Esophagus muscularis mucosa (tissue), 4 donors: ENCODE results near the gene IGSF21. TPM values are rescaled to one million over a fixed set of nuclear protein-coding genes. Genes with fewer than 3 reads are reported as not detected.

ENCODE experiments used
- DNase-seq: peaks from one replicate; pipeline ENCODE4 v3.0.0-alpha.2; 2017; ENCODE audit errors: extremely low spot score
- H3K27ac ChIP-seq, 4 donors: fragments of 200-600 bp; sonication (generic); replicated peaks in 1 of 4; 1 replicate in 3 of 4; 2 replicates in 1 of 4; pipeline ENCODE4 v1.5.1; 2016 to 2019; ENCODE audit warnings: mild to moderate bottlenecking in 1 of 4
- H3K27me3 ChIP-seq, 4 donors: fragments of 200-600 bp; sonication (generic); one replicate each; pipeline versions ENCODE4 v1.5.1 to v1.6.0; 2016 to 2019
- H3K36me3 ChIP-seq, 4 donors: fragments of 200-600 bp; sonication (generic); one replicate each; pipeline ENCODE4 v1.5.1; 2016 to 2019
- H3K4me1 ChIP-seq, 4 donors: fragments of 200-600 bp; sonication (generic); one replicate each; pipeline ENCODE4 v1.5.1; 2016 to 2019
- H3K4me3 ChIP-seq, 4 donors: fragments of 200-600 bp; sonication (generic); 1 replicate in 2 of 4; 2 replicates in 2 of 4; pipeline ENCODE4 v1.5.1; 2016 to 2019; ENCODE audit warnings: mild to moderate bottlenecking in 4 of 4, moderate library complexity in 1 of 4
- H3K9me3 ChIP-seq, 4 donors: fragments of 200-600 bp; sonication (generic); 1 replicate in 3 of 4; 2 replicates in 1 of 4; pipeline ENCODE4 v1.5.1; 2016 to 2019
- EP300 ChIP-seq: sonication (generic); formaldehyde crosslinking; IDR thresholded peaks from one replicate; pipeline ENCODE4 v1.6.1; 2017; ENCODE audit warnings: antibody characterized with exemption
- POLR2A ChIP-seq: fragments of 450-650 bp; IDR thresholded peaks from one replicate; pipeline ENCODE4 v1.6.1; 2017; ENCODE audit warnings: antibody characterized with exemption, moderate library complexity, mild to moderate bottlenecking, low read depth
- POLR2AphosphoS5 ChIP-seq, 2 donors: sonication (generic); formaldehyde crosslinking; IDR thresholded peaks; one replicate each; pipeline ENCODE4 v1.6.1; 2017; ENCODE audit warnings: antibody characterized with exemption in 2 of 2
- WGBS: methylation state at CpG from one replicate; pipeline ENCODE4 v1.1.5; 2018; 5-methylcytosine and 5-hydroxymethylcytosine counted together
- intact Hi-C: fragments of 100-400 bp; cut with DNase I; formaldehyde crosslinking; loops from one replicate; pipeline ENCODE4 v1.15.1; 2023
- total RNA-seq, 4 donors: library from RNA; depleted of rRNA; stranded (reverse); fragments of >200 nt; gene quantifications; one replicate each; pipeline versions ENCODE4 v1.1.0 to v1.2.1, GENCODE V29; 2016
- TF ChIP-seq, protein P1 (sequence below), 3 experiments: fragments of 200-600 bp in 2 of 3; fragments of 450-650 bp in 1 of 3; sonication (generic) in 2 of 3; IDR thresholded peaks; one replicate each; pipeline ENCODE4 v1.5.1; 2017 to 2019; ENCODE audit warnings: antibody characterized with exemption in 3 of 3, mild to moderate bottlenecking in 2 of 3, moderate library complexity in 1 of 3

The IGSF21 gene
- total RNA-seq, 4 donors from 2014 or later = 1.1 to 2.7 (median 1.2) TPM

DNA sequence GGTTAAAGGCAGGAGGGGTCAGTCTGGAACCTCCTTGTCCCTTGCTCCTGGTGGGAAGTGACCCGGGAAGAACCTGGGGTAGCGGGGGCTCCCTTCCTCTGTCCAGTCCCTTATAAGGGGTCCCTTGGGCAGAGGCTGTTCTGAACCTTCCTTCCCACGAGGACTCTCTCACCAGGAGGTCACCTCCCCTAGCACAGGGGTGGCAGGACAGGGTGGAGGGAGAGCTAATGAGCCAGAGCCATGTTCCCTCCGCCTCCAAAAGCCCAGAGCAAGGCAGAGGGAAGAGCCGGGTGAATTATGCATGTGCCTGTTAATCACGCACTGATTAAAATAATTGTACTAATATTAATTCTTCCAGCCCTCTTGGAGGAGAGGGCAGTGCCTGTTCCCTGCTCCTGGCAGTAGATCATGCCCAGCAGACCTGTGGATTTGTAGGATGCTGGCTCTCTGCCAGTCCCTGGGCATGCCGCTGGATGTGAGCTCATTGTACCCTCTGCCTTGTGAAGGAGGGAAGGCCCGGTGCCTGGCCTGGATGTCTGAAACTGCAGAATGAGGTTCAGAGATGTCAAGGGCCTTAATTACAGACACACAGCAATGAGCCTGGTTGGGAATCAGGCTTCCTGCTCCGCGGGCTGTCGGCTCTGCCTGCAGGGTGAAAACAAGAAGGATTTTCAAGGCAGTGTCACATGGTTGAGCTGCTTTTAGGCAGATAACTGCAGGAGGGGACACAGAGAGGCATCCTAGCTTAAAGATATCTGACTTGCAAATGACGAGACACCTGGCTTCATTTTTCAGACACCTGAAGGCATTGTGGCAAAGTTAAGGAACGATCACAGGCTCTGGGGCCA is 68.2 kb downstream of the IGSF21 start:
- WGBS = 55% methylated on average over 10 of the region's 13 CpGs
- DNase-seq = no peak
- no peak for TF ChIP-seq POLR2AphosphoS5 (IDR thresholded peaks at IDR 0.05)
- TF ChIP-seq EP300 = no peak
- TF ChIP-seq, protein P1, sequence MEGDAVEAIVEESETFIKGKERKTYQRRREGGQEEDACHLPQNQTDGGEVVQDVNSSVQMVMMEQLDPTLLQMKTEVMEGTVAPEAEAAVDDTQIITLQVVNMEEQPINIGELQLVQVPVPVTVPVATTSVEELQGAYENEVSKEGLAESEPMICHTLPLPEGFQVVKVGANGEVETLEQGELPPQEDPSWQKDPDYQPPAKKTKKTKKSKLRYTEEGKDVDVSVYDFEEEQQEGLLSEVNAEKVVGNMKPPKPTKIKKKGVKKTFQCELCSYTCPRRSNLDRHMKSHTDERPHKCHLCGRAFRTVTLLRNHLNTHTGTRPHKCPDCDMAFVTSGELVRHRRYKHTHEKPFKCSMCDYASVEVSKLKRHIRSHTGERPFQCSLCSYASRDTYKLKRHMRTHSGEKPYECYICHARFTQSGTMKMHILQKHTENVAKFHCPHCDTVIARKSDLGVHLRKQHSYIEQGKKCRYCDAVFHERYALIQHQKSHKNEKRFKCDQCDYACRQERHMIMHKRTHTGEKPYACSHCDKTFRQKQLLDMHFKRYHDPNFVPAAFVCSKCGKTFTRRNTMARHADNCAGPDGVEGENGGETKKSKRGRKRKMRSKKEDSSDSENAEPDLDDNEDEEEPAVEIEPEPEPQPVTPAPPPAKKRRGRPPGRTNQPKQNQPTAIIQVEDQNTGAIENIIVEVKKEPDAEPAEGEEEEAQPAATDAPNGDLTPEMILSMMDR (IDR thresholded peaks at IDR 0.05) = no peak
- no peak for TF ChIP-seq POLR2A
- Histone ChIP-seq H3K36me3 (no peaks in the 10 kb centered on the region), H3K4me1 (no peaks in the 10 kb centered on the region), H3K27me3 (peaks cover 0 to 80% (median 5%) of the 10 kb centered on the region in 4 donors), H3K4me3 (no peak overlapping the region), H3K9me3 (no peaks in the 10 kb centered on the region), H3K27ac (no peak overlapping the region)
- intact Hi-C loops = no loop called here

DNA sequence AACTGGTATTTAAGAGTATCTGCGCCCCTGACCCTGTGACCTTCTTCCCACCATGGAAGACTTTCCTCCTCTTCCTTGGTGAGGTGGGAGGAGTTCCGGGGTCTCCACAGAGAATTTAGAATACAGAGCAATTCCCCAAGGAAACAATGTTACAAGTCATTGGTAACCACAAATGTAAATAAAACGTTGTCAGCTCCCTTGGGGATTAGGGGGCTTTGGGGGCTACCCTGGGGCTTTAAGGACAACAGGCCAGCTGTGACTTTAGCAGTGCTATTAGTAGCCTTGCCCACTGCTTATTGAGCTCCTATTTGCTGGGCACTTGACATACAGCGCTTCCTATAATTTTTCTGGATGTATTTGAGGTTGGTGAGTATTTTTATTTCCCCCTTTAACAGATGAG is 69.0 kb downstream of the IGSF21 start:
- peaks cover 0 to 80% (median 5%) of the 10 kb centered on the region in 4 donors for H3K27me3 ChIP-seq
- no peak for DNase-seq
- no peaks in the 10 kb centered on the region for H3K36me3 ChIP-seq
- H3K9me3 ChIP-seq = no peaks in the 10 kb centered on the region
- no peak overlapping the region for H3K4me3 ChIP-seq
- no peaks in the 10 kb centered on the region for H3K4me1 ChIP-seq
- TF ChIP-seq EP300 (no peak), POLR2AphosphoS5 (IDR thresholded peaks at IDR 0.05) (no peak), POLR2A (no peak)
- TF ChIP-seq, protein P1 (IDR thresholded peaks at IDR 0.05) = no peak
- intact Hi-C loops = no loop called here
- WGBS = 67% methylated on average over 4 of the region's 4 CpGs
- no peak overlapping the region for H3K27ac ChIP-seq

DNA sequence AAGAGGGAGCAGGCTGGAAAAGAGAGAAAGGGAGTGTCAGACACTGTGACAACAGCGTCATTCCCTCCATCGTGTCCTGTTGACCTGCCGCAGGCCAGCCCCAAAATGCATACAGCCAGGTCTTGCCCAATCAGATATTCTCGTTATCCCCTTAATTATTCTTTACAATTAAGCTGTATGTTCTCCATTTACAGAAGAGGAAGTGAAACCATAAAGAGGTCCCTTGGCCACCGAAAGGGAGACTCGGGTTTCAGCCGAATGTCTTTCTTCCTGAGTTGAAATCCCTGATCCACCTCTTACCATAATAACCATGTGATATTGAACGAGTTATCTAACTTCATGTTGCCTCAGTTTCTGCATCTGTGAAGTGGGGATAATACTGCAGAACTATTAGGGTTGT is 70.5 kb downstream of the IGSF21 start:
- peaks cover 0 to 80% (median 5%) of the 10 kb centered on the region in 4 donors for H3K27me3 ChIP-seq
- WGBS = 46% methylated on average over 8 of the region's 8 CpGs
- no peak overlapping the region for H3K27ac ChIP-seq
- no peak overlapping the region for H3K4me3 ChIP-seq
- DNase-seq = no peak
- H3K4me1 ChIP-seq = no peaks in the 10 kb centered on the region
- intact Hi-C loops = no loop called here
- TF ChIP-seq POLR2AphosphoS5 (IDR thresholded peaks at IDR 0.05) = no peak
- TF ChIP-seq, protein P1 (IDR thresholded peaks at IDR 0.05) = no peak
- H3K36me3 ChIP-seq = no peaks in the 10 kb centered on the region
- H3K9me3 ChIP-seq = no peaks in the 10 kb centered on the region

DNA sequence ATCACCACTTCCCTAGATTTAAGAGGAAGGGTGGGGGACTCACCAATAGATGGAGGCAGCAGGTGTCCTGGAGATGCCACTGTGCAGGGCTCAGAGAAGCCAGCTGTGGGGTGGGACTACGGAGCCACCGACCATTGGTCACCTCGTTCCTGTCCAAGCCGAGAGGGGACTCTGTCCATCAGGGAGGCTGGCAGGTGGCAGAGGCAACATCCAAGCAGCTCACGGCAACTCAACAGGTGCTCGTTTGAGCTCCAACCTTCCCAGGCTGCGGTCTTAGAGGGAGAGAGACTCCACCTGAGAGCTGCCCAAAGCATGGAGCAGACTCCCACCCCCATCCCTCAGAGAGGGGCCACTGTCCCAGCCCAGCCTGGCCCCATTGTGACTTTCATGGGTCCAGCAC is 71.4 kb downstream of the IGSF21 start:
- no peaks in the 10 kb centered on the region for H3K4me1 ChIP-seq
- DNase-seq = no peak
- peaks cover 0 to 88% (median 5%) of the 10 kb centered on the region in 4 donors for H3K27me3 ChIP-seq
- 61% methylated on average over 7 of the region's 7 CpGs for WGBS
- no peak overlapping the region for H3K27ac ChIP-seq
- TF ChIP-seq, protein P1 (IDR thresholded peaks at IDR 0.05) = no peak
- TF ChIP-seq EP300 (no peak), POLR2A (no peak), POLR2AphosphoS5 (IDR thresholded peaks at IDR 0.05) (no peak)
- no peaks in the 10 kb centered on the region for H3K9me3 ChIP-seq
- no peaks in the 10 kb centered on the region for H3K36me3 ChIP-seq
- intact Hi-C loops = no loop called here
- H3K4me3 ChIP-seq = no peak overlapping the region
